H1 (cell line): Measurements from ENCODE around the gene FKBP5. TPM values are rescaled to one million over a fixed set of nuclear protein-coding genes. Genes with fewer than 3 reads are reported as not detected.
A peak's percentile ranks its signal among the peaks of the same experiment; 100 is the strongest.

Experiments used
- CTCF ChIA-PET: fragments of 300-600 bp; sonication (Branson Sonifier 250); formaldehyde crosslinking; loops from one replicate; lab custom pipeline; 2021; ENCODE audit not compliant: partially characterized antibody; lab: Charles Lee
- POLR2A ChIA-PET: fragments of 300-600 bp; sonication (Branson Sonifier 250); formaldehyde crosslinking; loops from one replicate; lab custom pipeline; 2021; ENCODE audit warnings: inconsistent platforms; ENCODE audit not compliant: partially characterized antibody; lab: Charles Lee
- DNase-seq, 2 experiments: peaks; one replicate each; pipeline versions ENCODE4 v3.0.0 to v3.0.0-alpha.2; 2010 to 2022; ENCODE audit warnings: low spot score in 2 of 2, low read depth in 1 of 2, mixed read lengths in 1 of 2
- FAIRE-seq: peaks from 2 replicates; lab custom pipeline; 2011; peaks lifted over from hg19 to GRCh38; lab: Jason Lieb, UNC
- H2AFZ ChIP-seq: 2 replicates; pipeline ENCODE4 v1.8.1; 2012; ENCODE audit warnings: low read length, inconsistent platforms
- H2AK5ac ChIP-seq: 2 replicates; pipeline ENCODE4 v1.6.1; 2013; ENCODE audit warnings: low read depth, low read length
- H2BK120ac ChIP-seq: replicated peaks from 2 replicates; pipeline ENCODE3; 2013; ENCODE audit warnings: low read depth, low read length, inconsistent platforms
- H2BK12ac ChIP-seq: 2 replicates; pipeline ENCODE4 v1.6.1; 2013; ENCODE audit warnings: low read depth, low read length
- H2BK15ac ChIP-seq: 2 replicates; pipeline ENCODE4 v1.6.1; 2013; ENCODE audit warnings: low read length
- H2BK20ac ChIP-seq: 2 replicates; pipeline ENCODE4 v1.6.1; 2013; ENCODE audit warnings: low read length
- H2BK5ac ChIP-seq: 2 replicates; pipeline ENCODE4 v1.6.1; 2013; ENCODE audit warnings: low read depth, low read length
- H3K14ac ChIP-seq: 2 replicates; pipeline ENCODE4 v1.6.1; 2013; ENCODE audit warnings: inconsistent platforms; ENCODE audit not compliant: insufficient read length
- H3K18ac ChIP-seq: 2 replicates; pipeline ENCODE4 v1.6.1; 2013; ENCODE audit warnings: low read length; ENCODE audit errors: extremely low read depth
- H3K23ac ChIP-seq: 2 replicates; pipeline ENCODE4 v1.6.1; 2013; ENCODE audit warnings: inconsistent platforms; ENCODE audit not compliant: insufficient read length
- H3K23me2 ChIP-seq: 2 replicates; pipeline ENCODE4 v1.6.1; 2013; ENCODE audit warnings: low read depth, low read length
- H3K27ac ChIP-seq: 2 replicates; pipeline ENCODE4 v1.6.1; 2011; ENCODE audit warnings: low read depth, low read length, inconsistent platforms
- H3K27me3 ChIP-seq, 4 experiments: replicated peaks in 1 of 4; 1 replicate in 1 of 4; 2 replicates in 3 of 4; pipeline versions ENCODE4 v1.6.1 to v1.8.1; 2011 to 2013; ENCODE audit warnings: low read length in 3 of 4, mild to moderate bottlenecking in 3 of 4, inconsistent platforms in 2 of 4, mixed read lengths in 2 of 4, moderate library complexity in 1 of 4; ENCODE audit not compliant: control insufficient read depth in 3 of 4, insufficient read depth in 3 of 4; ENCODE audit errors: extremely low read depth in 1 of 4
- H3K36me3 ChIP-seq, 4 experiments: 2 replicates each; pipeline versions ENCODE4 v1.6.1 to v1.8.1; 2011 to 2013; ENCODE audit warnings: mild to moderate bottlenecking in 4 of 4, low read length in 3 of 4, moderate library complexity in 2 of 4, control low read depth in 1 of 4, inconsistent platforms in 1 of 4; ENCODE audit not compliant: insufficient read depth in 4 of 4, control insufficient read depth in 2 of 4
- H3K4ac ChIP-seq: replicated peaks from 2 replicates; pipeline ENCODE3; 2013; ENCODE audit warnings: low read length, low read depth, mixed read lengths, inconsistent platforms; ENCODE audit not compliant: insufficient read length
- H3K4me1 ChIP-seq, 4 experiments: replicated peaks in 1 of 4; 1 replicate in 1 of 4; 2 replicates in 3 of 4; pipeline versions ENCODE4 v1.6.1 to v1.8.1; 2011 to 2013; ENCODE audit warnings: low read length in 3 of 4, inconsistent platforms in 2 of 4, mixed read lengths in 1 of 4; ENCODE audit not compliant: insufficient read depth in 4 of 4, control insufficient read depth in 3 of 4
- H3K4me2 ChIP-seq, 2 experiments: 2 replicates each; pipeline versions ENCODE4 v1.6.1 to v1.8.1; 2011 to 2013; ENCODE audit warnings: low read depth in 2 of 2, low read length in 2 of 2, control low read depth in 1 of 2, inconsistent platforms in 1 of 2, mild to moderate bottlenecking in 1 of 2; ENCODE audit not compliant: insufficient read depth in 1 of 2
- H3K4me3 ChIP-seq, 4 experiments: fragments of 200-600, 300-600 bp in 1 of 4; sonication (generic), shearing (Covaris generic), sonication (Bioruptor Twin) in 1 of 4; 2 replicates each; pipeline versions ENCODE4 v1.5.1 to v1.8.1; 2011 to 2016; ENCODE audit warnings: low read length in 4 of 4, low read depth in 3 of 4, control low read depth in 2 of 4, inconsistent platforms in 2 of 4, mild to moderate bottlenecking in 2 of 4, mixed read lengths in 1 of 4, moderate library complexity in 1 of 4; ENCODE audit not compliant: insufficient read depth in 2 of 4; ENCODE audit errors: extremely low read depth in 1 of 4
- H3K56ac ChIP-seq: replicated peaks from 2 replicates; pipeline ENCODE3; 2013; ENCODE audit warnings: low read depth, mild to moderate bottlenecking, mixed read lengths, low read length, inconsistent platforms; ENCODE audit not compliant: insufficient read length
- H3K79me1 ChIP-seq: 2 replicates; pipeline ENCODE4 v1.6.1; 2013; ENCODE audit warnings: low read depth, low read length, control low read depth
- H3K79me2 ChIP-seq, 2 experiments: 2 replicates each; pipeline versions ENCODE4 v1.6.1 to v1.8.1; 2012 to 2013; ENCODE audit warnings: low read length in 2 of 2, mild to moderate bottlenecking in 2 of 2, inconsistent platforms in 1 of 2; ENCODE audit not compliant: insufficient read depth in 2 of 2, control insufficient read depth in 1 of 2
- H3K9ac ChIP-seq, 4 experiments: replicated peaks in 1 of 4; 1 replicate in 1 of 4; 2 replicates in 3 of 4; pipeline versions ENCODE4 v1.6.1 to v1.8.1; 2011 to 2013; ENCODE audit warnings: low read depth in 3 of 4, low read length in 3 of 4, control low read depth in 2 of 4, mild to moderate bottlenecking in 2 of 4, moderate library complexity in 2 of 4, inconsistent platforms in 1 of 4; ENCODE audit errors: extremely low read depth in 1 of 4
- H3K9me3 ChIP-seq, 2 experiments: 2 replicates each; pipeline versions ENCODE4 v1.6.1 to v1.8.1; 2012 to 2013; ENCODE audit warnings: mild to moderate bottlenecking in 2 of 2, moderate library complexity in 2 of 2, control low read depth in 1 of 2, inconsistent platforms in 1 of 2, low read depth in 1 of 2, low read length in 1 of 2, mixed read lengths in 1 of 2; ENCODE audit not compliant: insufficient read depth in 2 of 2
- H4K20me1 ChIP-seq, 2 experiments: replicated peaks in 1 of 2; 2 replicates each; pipeline versions ENCODE3 to v1.8.1; 2011 to 2013; ENCODE audit warnings: inconsistent platforms in 2 of 2, low read length in 2 of 2, mild to moderate bottlenecking in 1 of 2; ENCODE audit not compliant: insufficient read depth in 2 of 2, control insufficient read depth in 1 of 2
- H4K5ac ChIP-seq: 2 replicates; pipeline ENCODE4 v1.6.1; 2013; ENCODE audit warnings: low read length, low read depth, mixed read lengths, inconsistent platforms; ENCODE audit not compliant: insufficient read length
- H4K8ac ChIP-seq: 2 replicates; pipeline ENCODE4 v1.8.0; 2013; ENCODE audit warnings: mild to moderate bottlenecking, moderate library complexity, low read length, inconsistent platforms; ENCODE audit not compliant: insufficient read depth; ENCODE audit errors: extremely low read depth
- H4K91ac ChIP-seq: replicated peaks from 2 replicates; pipeline ENCODE3; 2013; ENCODE audit warnings: low read length, mixed read lengths, inconsistent platforms; ENCODE audit not compliant: insufficient read length
- EGR1 ChIP-seq: IDR thresholded peaks from 2 replicates; pipeline ENCODE4 v1.6.1; 2011; ENCODE audit warnings: low read depth, low read length, borderline replicate concordance
- POLR2A ChIP-seq, 2 experiments: IDR thresholded peaks; 1 replicate in 1 of 2; 2 replicates in 1 of 2; pipeline ENCODE4 v1.6.1; 2011; ENCODE audit warnings: low read depth in 2 of 2, low read length in 2 of 2, mild to moderate bottlenecking in 2 of 2; ENCODE audit errors: control extremely low read depth in 1 of 2
- WGBS, 2 experiments: shearing (Covaris generic) in 1 of 2; methylation state at CpG; one replicate each; pipeline versions ENCODE4 v1.1.6 to v1.1.7; 2013 to 2015; ENCODE audit warnings: low lambda C conversion rate in 2 of 2, mixed read lengths in 2 of 2, inconsistent platforms in 1 of 2, low coverage in 1 of 2, missing lambda C conversion rate in 1 of 2; ENCODE audit not compliant: insufficient replicate concordance in 2 of 2, insufficient coverage in 1 of 2, insufficient read length in 1 of 2; ENCODE audit errors: extremely low coverage in 1 of 2, missing lambda C conversion rate in 1 of 2; 5-methylcytosine and 5-hydroxymethylcytosine counted together
- polyA plus RNA-seq, 7 experiments: library from polyadenylated mRNA; depleted of rRNA in 3 of 7; stranded (reverse) in 5 of 7; unstranded in 2 of 7; fragments of >200 nt in 5 of 7; fragments of 200-250 nt in 2 of 7; gene quantifications; 1 replicate in 5 of 7; 2 replicates in 1 of 7; 4 replicates in 1 of 7; pipeline versions ENCODE4 v1.2.1 to v1.2.3, GENCODE V29; 2011 to 2013; ENCODE audit warnings: missing spikeins in 2 of 7, mixed read lengths in 2 of 7
- total RNA-seq: library from RNA; stranded (reverse); fragmentation: NEBNext Ultra II Directional; extraction: Animal tissue kit (Norgen Biotek cat#: 25700); gene quantifications from 2 replicates; pipeline ENCODE4 v1.2.1, GENCODE V29; 2021

FKBP5 gene
- total and polyA plus RNA-seq, 2 of the 8 experiments (the other 6 are each of a cell fraction or from before 2014, with no cell fraction given) = 14.3 to 40.4 TPM

DNA sequence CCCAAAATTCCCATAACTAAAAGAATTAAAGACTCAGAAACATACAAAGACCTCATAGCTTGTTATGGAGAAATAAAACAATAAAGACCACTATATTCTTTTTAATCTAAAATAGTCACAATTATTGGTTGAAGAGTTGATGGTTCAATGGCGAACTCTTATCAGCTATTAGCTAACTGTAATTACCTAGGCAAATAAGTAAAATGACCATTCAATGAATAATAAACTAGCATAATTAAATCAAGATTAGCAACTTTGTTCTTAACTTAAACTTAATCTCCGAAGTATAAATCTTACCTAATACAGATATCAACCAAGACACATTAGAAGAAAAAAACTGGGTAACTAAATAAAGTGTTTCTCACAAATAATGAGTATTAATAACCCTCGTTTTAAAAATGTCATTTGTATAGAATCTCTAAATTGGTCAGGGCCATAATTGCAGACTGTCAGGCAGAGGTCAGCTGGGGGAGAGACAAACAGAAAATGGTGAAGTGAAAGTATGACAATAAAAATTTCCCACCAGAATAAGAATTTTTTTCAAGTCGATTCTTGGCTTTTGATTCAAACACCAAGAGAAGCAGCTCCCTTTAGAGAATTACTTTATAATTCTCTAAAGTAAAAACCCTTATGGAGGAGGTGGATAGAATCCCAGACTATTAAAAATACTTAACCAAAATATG is 1.7 kb downstream of the FKBP5 start:
- no peak overlapping the region for H4K91ac ChIP-seq
- no peak overlapping the region for H2BK12ac ChIP-seq
- peak overlapping the region; percentile 54 to 85 (median 76); a peak in 5 of 8 replicates for H3K4me3 ChIP-seq
- H3K18ac ChIP-seq = no peak overlapping the region
- no peak overlapping the region for H3K23ac ChIP-seq
- no peak overlapping the region for H3K14ac ChIP-seq
- peaks cover 0 to 44% of the 10 kb centered on the region in 2 experiments; a peak in 2 of 4 replicates for H3K79me2 ChIP-seq
- no peak overlapping the region for H3K56ac ChIP-seq
- POLR2A ChIA-PET = interaction anchor here (1.3 to 2.1 kb wide), 3 partner anchors 41 to 47 kb away, joined by 3 to 9 read pairs (median 6); no protein-coding TSS in a partner anchor
- no peaks in the 10 kb centered on the region for H3K36me3 ChIP-seq
- no peak overlapping the region for H2BK20ac ChIP-seq
- H3K23me2 ChIP-seq = peaks cover 11% of the 10 kb centered on the region
- H3K27ac ChIP-seq = no peak overlapping the region
- no peak overlapping the region for H2BK120ac ChIP-seq
- H2AK5ac ChIP-seq = no peak overlapping the region
- no peaks in the 10 kb centered on the region for H3K79me1 ChIP-seq
- FAIRE-seq = no peak
- TF ChIP-seq EGR1 (no peak), POLR2A (IDR thresholded peaks at IDR 0.05; ENCODE audit: control extremely low read depth in 1 of 2, low read depth in 2 of 2, low read length in 2 of 2) (no peak)
- TF ChIP-seq, all 59 proteins: peak for 0
- DNase-seq = no peak
- Histone ChIP-seq H3K9ac (no peak overlapping the region), H4K8ac (no peak overlapping the region), H2AFZ (no peak overlapping the region), H2BK15ac (no peak overlapping the region), H3K4ac (no peak overlapping the region), H4K20me1 (peaks cover 0 to 4% of the 10 kb centered on the region in 2 experiments), H3K27me3 (no peaks in the 10 kb centered on the region), H3K9me3 (no peaks in the 10 kb centered on the region), H4K5ac (no peak overlapping the region), H3K4me1 (peaks cover 0 to 6% (median 3%) of the 10 kb centered on the region in 4 experiments; a peak in 4 of 7 replicates), H2BK5ac (no peak overlapping the region), H3K4me2 (peak overlapping the region; percentile 90 to 95)
- CTCF ChIA-PET = interaction anchor here (0.9 to 2.1 kb wide), 9 partner anchors 24 to 163 kb away, joined by 3 to 6 read pairs (median 4); no protein-coding TSS in a partner anchor
- 74% methylated on average over 4 of the region's 4 CpGs; no CpG with 5 or more reads in 1 of the 2 experiments for WGBS, 2 experiments
